PC-9 (cell line): Measurements from ENCODE around the gene CDPF1. TPM values are rescaled to one million over a fixed set of nuclear protein-coding genes. Genes with fewer than 3 reads are reported as not detected.
A peak's percentile ranks its signal among the peaks of the same experiment; 100 is the strongest.

Experiments
- BruUV-seq: library from RNA; stranded (reverse); fragments of 400-500 nt; replicated peaks from 2 replicates; lab custom pipeline; 2021; lab: Mats Ljungman, UMichigan
- CTCF ChIA-PET: fragments of 300-600 bp; sonication (Branson Sonifier 250); formaldehyde crosslinking; loops from one replicate; lab custom pipeline; 2022; ENCODE audit warnings: antibody characterized with exemption; lab: Charles Lee
- POLR2A ChIA-PET: fragments of 300-600 bp; sonication (Branson Sonifier 250); formaldehyde crosslinking; loops from one replicate; lab custom pipeline; 2022; ENCODE audit warnings: antibody characterized with exemption; ENCODE audit not compliant: unreplicated experiment; lab: Charles Lee
- DNase-seq, 2 experiments: peaks; one replicate each; pipeline versions ENCODE4 v3.0.0 to v3.0.0-alpha.2; 2015 to 2022; ENCODE audit warnings: mixed read lengths in 1 of 2
- H2AFZ ChIP-seq: fragments of 200-600 bp; sonication (generic); 2 replicates; pipeline ENCODE4 v1.8.1; 2017; ENCODE audit warnings: antibody characterized with exemption
- H3F3A ChIP-seq: fragments of 200-600 bp; sonication (generic); 2 replicates; pipeline ENCODE4 v1.8.1; 2017; ENCODE audit warnings: antibody characterized with exemption, mild to moderate bottlenecking, low read depth; ENCODE audit not compliant: insufficient read depth
- H3K27ac ChIP-seq: fragments of 200-600 bp; sonication (generic); 2 replicates; pipeline ENCODE4 v1.6.1; 2016; ENCODE audit warnings: mixed run types
- H3K27me3 ChIP-seq: fragments of 200-600 bp; sonication (generic); 2 replicates; pipeline ENCODE4 v1.6.1; 2016; ENCODE audit warnings: low read depth, mixed run types; ENCODE audit not compliant: insufficient read depth
- H3K36me3 ChIP-seq: fragments of 200-600 bp; sonication (generic); 2 replicates; pipeline ENCODE4 v1.6.1; 2016; ENCODE audit warnings: low read depth, mixed run types
- H3K4me1 ChIP-seq: fragments of 200-600 bp; sonication (generic); replicated peaks from 2 replicates; pipeline ENCODE4 v1.6.1; 2016; ENCODE audit warnings: mixed run types; ENCODE audit not compliant: insufficient read depth
- H3K4me2 ChIP-seq: fragments of 200-600 bp; sonication (generic); 2 replicates; pipeline ENCODE4 v1.6.1; 2017; ENCODE audit warnings: mixed run types
- H3K4me3 ChIP-seq: fragments of 200-600 bp; sonication (generic); 2 replicates; pipeline ENCODE4 v1.6.1; 2016; ENCODE audit warnings: mixed run types
- H3K79me2 ChIP-seq: fragments of 200-600 bp; sonication (generic); 2 replicates; pipeline ENCODE4 v1.6.1; 2017; ENCODE audit warnings: low read depth, mixed run types
- H3K9me2 ChIP-seq: fragments of 200-600 bp; sonication (generic); 2 replicates; pipeline ENCODE4 v1.8.1; 2017; ENCODE audit warnings: mild to moderate bottlenecking; ENCODE audit not compliant: insufficient read depth
- H3K9me3 ChIP-seq: fragments of 200-600 bp; sonication (generic); 2 replicates; pipeline ENCODE4 v1.8.1; 2016; ENCODE audit warnings: low read depth; ENCODE audit not compliant: insufficient read depth
- H4K20me1 ChIP-seq: fragments of 200-600 bp; sonication (generic); 2 replicates; pipeline ENCODE4 v1.8.1; 2017; ENCODE audit not compliant: insufficient read depth
- EZH2 ChIP-seq: fragments of 200-600 bp; sonication (generic); IDR thresholded peaks from 2 replicates; pipeline ENCODE4 v1.8.0; 2017; ENCODE audit warnings: antibody characterized with exemption, low read depth
- intact Hi-C: fragments of 100-400 bp; cut with micrococcal nuclease; formaldehyde crosslinking; loops from one replicate; pipeline ENCODE4 v1.10.0; 2022; ENCODE audit not compliant: unreplicated experiment
- total RNA-seq: library from RNA; stranded (reverse); gene quantifications from 2 replicates; pipeline ENCODE4 v1.2.3, GENCODE V29; 2021
- TF ChIP-seq, protein P1 (sequence below): fragments of 200-600 bp; sonication (generic); conservative IDR thresholded peaks from 2 replicates; pipeline ENCODE4 v1.6.1; 2017; ENCODE audit warnings: mixed run types, antibody characterized with exemption, mild to moderate bottlenecking, moderate library complexity

Gene CDPF1
- total RNA-seq, 1 experiment from 2014 or later, result 16.0 TPM

DNA sequence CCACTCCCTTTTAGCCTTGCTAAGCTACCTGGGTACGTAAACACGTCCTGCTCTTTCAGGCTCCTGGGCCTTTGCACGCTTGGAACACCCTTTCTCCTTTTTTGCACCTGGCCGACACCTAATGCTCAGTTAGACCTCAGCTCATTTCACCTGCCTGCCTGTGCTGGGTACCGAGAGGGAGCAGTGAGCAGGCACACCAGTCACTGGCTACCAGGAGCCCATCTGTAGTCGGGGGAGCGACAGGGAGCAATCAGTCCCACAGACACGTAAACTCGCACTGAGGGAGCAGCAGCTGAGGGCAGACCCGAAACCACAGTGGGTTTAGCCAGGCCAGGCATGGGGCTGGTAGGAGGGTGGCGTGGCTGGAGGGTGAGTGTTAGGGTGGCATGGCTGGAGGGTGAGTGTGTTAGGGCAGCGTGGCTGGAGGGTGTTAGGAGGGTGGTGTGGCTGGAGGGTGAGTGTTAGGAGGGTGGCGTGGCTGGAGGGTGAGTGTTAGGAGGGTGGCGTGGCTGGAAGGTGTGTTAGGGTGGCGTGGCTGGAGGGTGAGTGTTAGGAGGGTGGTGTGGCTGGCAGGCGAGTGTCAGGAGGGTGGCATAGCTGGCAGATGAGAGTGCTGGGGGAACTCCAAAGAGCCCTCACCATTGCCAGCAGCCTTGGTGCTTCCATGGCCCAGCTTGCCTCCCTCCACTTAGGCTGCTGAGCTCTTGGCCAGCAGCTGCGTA lies 40.2 kb upstream of the CDPF1 start:
- Histone ChIP-seq H3K4me1 (no peaks in the 10 kb centered on the region), H3K27ac (no peak overlapping the region), H3K27me3 (no peaks in the 10 kb centered on the region), H3F3A (peaks cover 4% of the 10 kb centered on the region), H3K4me3 (no peak overlapping the region), H3K4me2 (no peak overlapping the region), H3K36me3 (no peaks in the 10 kb centered on the region), H3K79me2 (no peaks in the 10 kb centered on the region), H3K9me2 (no peaks in the 10 kb centered on the region), H2AFZ (no peak overlapping the region), H4K20me1 (no peaks in the 10 kb centered on the region), H3K9me3 (no peaks in the 10 kb centered on the region)
- ChIA-PET POLR2A (interaction anchor here (0.6 kb wide), 1 partner anchor 139 kb away, joined by 19 read pairs; no protein-coding TSS in a partner anchor), CTCF (no interaction called here)
- BruUV-seq, result no TSS peak
- no peak for TF ChIP-seq EZH2
- TF ChIP-seq, protein P1, sequence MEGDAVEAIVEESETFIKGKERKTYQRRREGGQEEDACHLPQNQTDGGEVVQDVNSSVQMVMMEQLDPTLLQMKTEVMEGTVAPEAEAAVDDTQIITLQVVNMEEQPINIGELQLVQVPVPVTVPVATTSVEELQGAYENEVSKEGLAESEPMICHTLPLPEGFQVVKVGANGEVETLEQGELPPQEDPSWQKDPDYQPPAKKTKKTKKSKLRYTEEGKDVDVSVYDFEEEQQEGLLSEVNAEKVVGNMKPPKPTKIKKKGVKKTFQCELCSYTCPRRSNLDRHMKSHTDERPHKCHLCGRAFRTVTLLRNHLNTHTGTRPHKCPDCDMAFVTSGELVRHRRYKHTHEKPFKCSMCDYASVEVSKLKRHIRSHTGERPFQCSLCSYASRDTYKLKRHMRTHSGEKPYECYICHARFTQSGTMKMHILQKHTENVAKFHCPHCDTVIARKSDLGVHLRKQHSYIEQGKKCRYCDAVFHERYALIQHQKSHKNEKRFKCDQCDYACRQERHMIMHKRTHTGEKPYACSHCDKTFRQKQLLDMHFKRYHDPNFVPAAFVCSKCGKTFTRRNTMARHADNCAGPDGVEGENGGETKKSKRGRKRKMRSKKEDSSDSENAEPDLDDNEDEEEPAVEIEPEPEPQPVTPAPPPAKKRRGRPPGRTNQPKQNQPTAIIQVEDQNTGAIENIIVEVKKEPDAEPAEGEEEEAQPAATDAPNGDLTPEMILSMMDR, result no peak
- intact Hi-C loops, result no loop called here
- no peak for DNase-seq

DNA sequence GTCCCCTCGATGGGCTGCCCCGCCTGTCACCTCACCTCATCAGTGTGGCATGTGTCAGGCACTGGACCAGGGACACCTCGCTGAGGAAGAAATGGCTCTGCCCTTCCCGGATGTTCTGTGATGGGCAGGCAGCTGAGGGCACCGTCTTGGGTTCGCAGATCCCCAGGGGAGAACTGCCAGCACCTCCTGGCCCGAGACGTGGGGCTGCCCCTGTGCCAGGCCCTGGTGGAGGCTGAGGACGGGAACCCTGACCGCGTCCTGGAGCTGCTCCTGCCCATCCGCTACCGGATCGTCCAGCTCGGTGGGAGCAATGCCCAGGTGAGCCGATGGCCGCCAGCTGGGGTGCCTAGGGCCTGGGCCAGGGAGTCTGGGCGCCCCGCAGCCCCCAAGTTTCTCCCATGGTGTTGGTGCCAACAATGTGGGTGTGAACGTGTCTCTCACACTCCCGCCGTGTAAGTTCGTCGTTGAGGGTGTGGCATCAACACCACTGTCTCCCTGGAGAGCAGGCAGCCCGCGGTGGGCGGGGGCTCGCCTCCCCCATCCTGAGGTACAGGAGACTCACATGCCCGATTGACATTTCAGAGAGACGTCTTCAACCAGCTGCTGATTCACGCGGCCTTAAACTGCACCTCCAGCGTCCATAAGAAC lies 39.3 kb upstream of the CDPF1 start:
- no peak overlapping the region for H3K4me3 ChIP-seq
- no peak overlapping the region for H3K4me2 ChIP-seq
- no peaks in the 10 kb centered on the region for H3K9me3 ChIP-seq
- POLR2A ChIA-PET, result no interaction called here
- BruUV-seq, result no TSS peak
- no peak overlapping the region for H3K27ac ChIP-seq
- no peak overlapping the region for H2AFZ ChIP-seq
- no peaks in the 10 kb centered on the region for H3K9me2 ChIP-seq
- no peaks in the 10 kb centered on the region for H3K4me1 ChIP-seq
- TF ChIP-seq EZH2, result no peak
- 0 out of 2 replicates have a peak, but pooled peaks cover 2% of the 10 kb centered on the region for H3K36me3 ChIP-seq
- DNase-seq, result no peak
- no peaks in the 10 kb centered on the region for H3K27me3 ChIP-seq
- H3F3A ChIP-seq, result no peaks in the 10 kb centered on the region; the same call in 1 of the 2 replicates
- CTCF ChIA-PET, result no interaction called here
- intact Hi-C loops, result no loop called here
- no peaks in the 10 kb centered on the region for H4K20me1 ChIP-seq
- H3K79me2 ChIP-seq, result no peaks in the 10 kb centered on the region

DNA sequence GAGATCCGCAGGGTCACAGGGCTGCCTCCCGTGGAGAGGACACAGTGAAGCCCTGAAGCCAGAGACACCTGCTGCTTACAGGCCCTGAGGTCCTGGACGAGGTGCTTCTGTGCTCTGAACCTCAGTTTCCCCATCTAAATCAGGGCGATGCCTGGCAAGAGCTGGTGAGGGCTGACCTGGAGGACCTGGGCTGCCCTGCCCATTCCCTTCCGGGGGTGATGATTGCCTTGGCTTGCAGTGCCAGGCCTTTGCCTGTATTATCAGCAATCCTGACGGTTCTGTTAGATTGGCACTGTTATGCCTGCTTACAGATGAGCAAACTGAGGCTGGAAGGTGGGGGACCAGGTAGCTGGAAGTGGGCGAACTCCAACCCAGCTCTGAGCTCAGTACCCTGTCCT lies 38.8 kb upstream of the CDPF1 start:
- no peak for TF ChIP-seq EZH2
- TF ChIP-seq, protein P1, result no peak
- ChIA-PET CTCF (no interaction called here), POLR2A (interaction anchor here (0.6 kb wide), 1 partner anchor 51 kb away, joined by 3 read pairs; no protein-coding TSS in a partner anchor)
- Histone ChIP-seq H3K9me2 (no peaks in the 10 kb centered on the region), H3K79me2 (no peaks in the 10 kb centered on the region), H2AFZ (no peak overlapping the region), H3K27ac (no peak overlapping the region), H3K9me3 (no peaks in the 10 kb centered on the region), H3K4me1 (no peaks in the 10 kb centered on the region), H3K4me3 (no peak overlapping the region), H3K27me3 (no peaks in the 10 kb centered on the region), H3F3A (no peaks in the 10 kb centered on the region; the same call in 1 of the 2 replicates), H4K20me1 (no peaks in the 10 kb centered on the region), H3K36me3 (peaks cover 7% of the 10 kb centered on the region; the same call in 1 of the 2 replicates), H3K4me2 (no peak overlapping the region)
- no TSS peak for BruUV-seq
- intact Hi-C loops, result no loop called here
- peak in 1 of 2 experiments; percentile 29 for DNase-seq
